Measurements from ENCODE around the gene MARCHF2.

The MARCHF2 gene

DNA sequence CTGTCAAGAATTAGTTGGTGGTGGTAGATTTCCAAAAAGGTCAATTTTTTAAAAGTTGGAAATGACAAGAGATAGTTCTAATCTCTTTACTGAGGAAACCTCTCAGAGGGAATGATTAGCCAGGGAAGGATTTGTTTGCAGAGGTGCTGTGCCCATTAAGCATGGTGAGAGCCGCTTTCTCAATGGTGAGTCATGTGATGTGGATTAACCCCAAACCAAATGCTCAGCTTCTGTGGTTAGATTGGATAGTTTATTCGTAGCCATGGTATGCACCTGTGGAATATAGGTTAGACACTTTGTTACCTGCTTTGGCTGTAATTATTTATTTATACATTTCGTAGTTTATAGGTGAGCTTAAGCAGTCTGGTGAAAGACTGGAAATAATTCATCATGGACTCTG is 38.8 kb downstream of the MARCHF2 start:
- H3K36me3 Mint-ChIP-seq (ENCODE audit: low read depth): peaks cover 63% of the 10 kb centered on the region
- TF ChIP-seq, protein P1, sequence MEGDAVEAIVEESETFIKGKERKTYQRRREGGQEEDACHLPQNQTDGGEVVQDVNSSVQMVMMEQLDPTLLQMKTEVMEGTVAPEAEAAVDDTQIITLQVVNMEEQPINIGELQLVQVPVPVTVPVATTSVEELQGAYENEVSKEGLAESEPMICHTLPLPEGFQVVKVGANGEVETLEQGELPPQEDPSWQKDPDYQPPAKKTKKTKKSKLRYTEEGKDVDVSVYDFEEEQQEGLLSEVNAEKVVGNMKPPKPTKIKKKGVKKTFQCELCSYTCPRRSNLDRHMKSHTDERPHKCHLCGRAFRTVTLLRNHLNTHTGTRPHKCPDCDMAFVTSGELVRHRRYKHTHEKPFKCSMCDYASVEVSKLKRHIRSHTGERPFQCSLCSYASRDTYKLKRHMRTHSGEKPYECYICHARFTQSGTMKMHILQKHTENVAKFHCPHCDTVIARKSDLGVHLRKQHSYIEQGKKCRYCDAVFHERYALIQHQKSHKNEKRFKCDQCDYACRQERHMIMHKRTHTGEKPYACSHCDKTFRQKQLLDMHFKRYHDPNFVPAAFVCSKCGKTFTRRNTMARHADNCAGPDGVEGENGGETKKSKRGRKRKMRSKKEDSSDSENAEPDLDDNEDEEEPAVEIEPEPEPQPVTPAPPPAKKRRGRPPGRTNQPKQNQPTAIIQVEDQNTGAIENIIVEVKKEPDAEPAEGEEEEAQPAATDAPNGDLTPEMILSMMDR (IDR thresholded peaks at IDR 0.05): no peak
- no peaks in the 10 kb centered on the region for H3K27me3 Mint-ChIP-seq (ENCODE audit: low read depth, poor library complexity)
- peaks cover 85% of the 10 kb centered on the region for H3K4me1 Mint-ChIP-seq
- H3K9me3 Mint-ChIP-seq: no peaks in the 10 kb centered on the region
- DNase-seq: no peak
- peak overlapping the region; percentile 81 for H3K27ac Mint-ChIP-seq
- no peak overlapping the region for H3K4me3 Mint-ChIP-seq

DNA sequence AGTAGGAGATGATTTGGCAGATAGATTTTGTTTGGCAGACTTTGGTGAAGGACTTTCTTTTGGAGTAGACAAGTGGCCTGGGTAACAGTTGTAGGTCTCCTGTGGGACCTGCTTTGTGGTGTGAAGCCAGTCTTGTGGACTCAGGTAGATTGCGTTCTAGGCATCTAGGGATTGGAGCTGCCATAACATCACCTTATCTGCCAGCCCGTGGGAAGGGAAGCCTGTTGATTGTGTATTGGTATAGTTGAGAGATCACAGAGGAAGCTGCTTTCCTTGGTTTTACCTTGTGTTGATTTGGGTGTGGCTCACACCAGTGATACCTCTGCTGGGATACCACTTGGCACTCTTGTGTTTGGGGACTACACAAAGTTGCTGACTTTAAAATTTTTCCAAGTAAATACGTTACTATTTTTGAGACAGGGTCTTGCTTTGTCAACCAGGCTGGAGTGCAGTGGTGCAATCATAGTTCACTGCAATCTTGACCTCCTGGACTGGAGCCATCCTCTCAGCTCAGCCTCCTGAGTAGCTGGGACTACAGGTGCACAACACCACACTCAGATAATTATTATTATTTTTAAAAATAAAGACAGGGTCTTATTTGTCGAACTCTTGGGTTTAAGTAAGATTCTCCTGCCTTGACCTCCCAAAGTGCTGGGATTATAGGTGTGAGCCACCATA is 39.5 kb downstream of the MARCHF2 start:
- DNase-seq: no peak
- Mint-ChIP-seq H3K27me3 (ENCODE audit: low read depth, poor library complexity) (no peaks in the 10 kb centered on the region), H3K9me3 (no peaks in the 10 kb centered on the region), H3K36me3 (ENCODE audit: low read depth) (peaks cover 61% of the 10 kb centered on the region), H3K27ac (peak overlapping the region; percentile 94), H3K4me3 (no peak overlapping the region), H3K4me1 (peaks cover 82% of the 10 kb centered on the region)
- TF ChIP-seq, protein P1 (IDR thresholded peaks at IDR 0.05): no peak

DNA sequence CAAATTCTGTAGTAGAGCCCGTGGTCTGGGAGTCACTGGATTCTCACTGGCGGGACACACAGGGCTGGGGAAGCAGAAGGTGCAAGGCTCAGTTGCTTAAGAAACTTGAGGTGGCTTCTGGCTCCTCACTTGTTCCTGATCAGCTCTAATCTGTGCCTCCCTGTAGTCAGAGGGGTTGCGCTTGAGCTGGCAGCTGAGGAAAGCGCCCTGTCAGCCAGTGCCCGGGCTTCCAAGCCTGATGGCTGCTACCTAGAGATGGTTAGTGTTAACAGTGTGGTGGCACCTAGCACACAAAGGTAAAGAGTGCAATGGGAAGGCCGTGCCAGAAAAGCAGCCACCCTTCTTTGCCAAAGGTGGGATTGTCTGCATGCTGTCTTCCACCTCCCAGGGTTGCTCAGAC is 40.5 kb downstream of the MARCHF2 start:
- TF ChIP-seq, protein P1 (IDR thresholded peaks at IDR 0.05): no peak
- Mint-ChIP-seq H3K4me1 (peaks cover 83% of the 10 kb centered on the region), H3K4me3 (no peak overlapping the region), H3K27me3 (ENCODE audit: low read depth, poor library complexity) (peaks cover under 1% of the 10 kb centered on the region), H3K27ac (peak overlapping the region; percentile 94), H3K36me3 (ENCODE audit: low read depth) (peaks cover 64% of the 10 kb centered on the region), H3K9me3 (no peaks in the 10 kb centered on the region)
- no peak for DNase-seq

DNA sequence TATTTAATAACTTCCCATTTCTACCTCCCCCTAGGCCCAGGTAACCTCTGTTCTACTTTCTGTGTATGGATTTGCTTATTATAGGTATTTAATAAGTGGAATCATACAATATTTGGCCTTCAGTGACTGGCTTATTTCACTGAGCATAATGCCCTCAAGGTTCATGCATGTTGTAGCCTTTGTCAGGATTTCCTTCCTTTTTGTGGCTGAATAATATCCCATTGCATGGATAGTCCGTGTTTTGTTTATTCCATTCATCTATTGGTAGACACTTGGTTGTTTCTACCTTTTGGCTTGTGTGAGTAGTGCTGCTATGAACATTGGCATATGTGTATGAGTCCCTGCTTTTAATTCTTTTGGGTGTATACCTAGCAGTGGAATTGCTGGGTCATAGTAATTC is 41.1 kb downstream of the MARCHF2 start:
- no peak for DNase-seq
- Mint-ChIP-seq H3K27ac (peak overlapping the region; percentile 79), H3K4me1 (peaks cover 83% of the 10 kb centered on the region), H3K4me3 (no peak overlapping the region), H3K36me3 (ENCODE audit: low read depth) (peaks cover 64% of the 10 kb centered on the region), H3K9me3 (no peaks in the 10 kb centered on the region), H3K27me3 (ENCODE audit: low read depth, poor library complexity) (peaks cover 3% of the 10 kb centered on the region)
- TF ChIP-seq, protein P1 (IDR thresholded peaks at IDR 0.05): no peak

DNA sequence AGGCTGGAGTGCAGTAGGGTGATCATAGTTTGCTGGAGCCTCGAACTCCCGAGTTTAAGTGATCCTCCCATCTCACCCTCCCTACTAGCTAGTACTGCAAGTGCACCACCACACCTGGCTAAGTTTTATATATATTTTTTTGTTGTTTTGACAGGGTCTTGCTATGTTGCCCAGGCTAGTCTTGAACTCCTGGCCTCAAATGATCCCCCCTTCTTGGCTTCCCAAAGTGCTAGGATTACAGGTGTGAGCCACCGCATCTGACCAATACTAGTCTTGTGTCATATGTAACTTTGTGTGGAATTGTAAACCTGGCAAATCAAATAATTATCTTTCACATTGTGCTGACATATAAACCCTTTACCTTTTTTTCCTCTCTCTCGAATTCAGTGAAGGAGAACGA is 41.9 kb downstream of the MARCHF2 start:
- H3K4me1 Mint-ChIP-seq: peaks cover 86% of the 10 kb centered on the region
- no peaks in the 10 kb centered on the region for H3K9me3 Mint-ChIP-seq
- H3K36me3 Mint-ChIP-seq (ENCODE audit: low read depth): peaks cover 67% of the 10 kb centered on the region
- H3K27ac Mint-ChIP-seq: peak overlapping the region; percentile 63
- H3K27me3 Mint-ChIP-seq (ENCODE audit: low read depth, poor library complexity): peaks cover 3% of the 10 kb centered on the region
- no peak overlapping the region for H3K4me3 Mint-ChIP-seq
- no peak for DNase-seq
- TF ChIP-seq, protein P1 (IDR thresholded peaks at IDR 0.05): no peak

DNA sequence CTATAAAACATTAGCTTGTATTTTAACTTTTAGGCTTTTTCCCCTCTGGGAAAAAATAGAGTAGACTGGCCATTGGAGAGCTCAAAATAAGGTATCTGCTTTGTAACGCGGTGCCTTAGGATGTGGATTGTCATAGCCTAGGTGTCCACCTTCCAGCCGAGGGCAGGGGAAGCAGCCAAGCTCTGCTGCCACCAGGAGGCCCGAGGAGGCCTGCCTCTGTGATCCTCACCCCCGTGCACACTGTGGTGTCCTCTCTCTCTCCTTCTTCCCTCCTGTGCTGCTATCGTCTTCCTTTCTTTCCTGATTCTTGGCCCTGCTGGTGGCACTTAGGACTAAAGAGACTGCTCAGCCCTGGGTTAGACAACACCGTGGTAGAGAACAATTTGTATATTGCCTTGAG is 43.0 kb downstream of the MARCHF2 start:
- Mint-ChIP-seq H3K36me3 (ENCODE audit: low read depth) (peaks cover 69% of the 10 kb centered on the region), H3K4me1 (peaks cover 92% of the 10 kb centered on the region), H3K27ac (peak overlapping the region; percentile 9), H3K4me3 (no peak overlapping the region), H3K27me3 (ENCODE audit: low read depth, poor library complexity) (peaks cover 3% of the 10 kb centered on the region), H3K9me3 (no peaks in the 10 kb centered on the region)
- TF ChIP-seq, protein P1 (IDR thresholded peaks at IDR 0.05): no peak
- peak; percentile 24 for DNase-seq

All from nephron progenitor cell (in vitro differentiated cells).